CD8-positive, alpha-beta memory T cell (primary cell): Measurements from ENCODE around the gene PRM1. TPM values are rescaled to one million over a fixed set of nuclear protein-coding genes. Genes with fewer than 3 reads are reported as not detected.
A peak's percentile ranks its signal among the peaks of the same experiment; 100 is the strongest.

Experiments used
- CTCF ChIA-PET: fragments of 350-600 bp; sonication (Branson Sonifier 250); formaldehyde crosslinking; loops from one replicate; lab custom pipeline; 2021; ENCODE audit warnings: antibody characterized with exemption; lab: Charles Lee
- POLR2A ChIA-PET: fragments of 350-600 bp; sonication (Branson Sonifier 250); formaldehyde crosslinking; loops from one replicate; lab custom pipeline; 2021; ENCODE audit warnings: antibody characterized with exemption; lab: Charles Lee
- DNase-seq, 5 donors: peaks; one replicate each; pipeline versions ENCODE4 v3.0.0 to v3.0.0-alpha.2; 2020 to 2022; ENCODE audit warnings: mixed read lengths in 1 of 5
- H3K27ac ChIP-seq: one replicate; pipeline ENCODE4 v1.7.0; 2013; ENCODE audit warnings: low read depth, mild to moderate bottlenecking, low read length, moderate library complexity
- H3K27me3 ChIP-seq: 2 replicates; pipeline ENCODE4 v1.7.0; 2013; ENCODE audit warnings: low read length, mild to moderate bottlenecking; ENCODE audit not compliant: insufficient read depth, poor library complexity, severe bottlenecking
- H3K36me3 ChIP-seq: 2 replicates; pipeline ENCODE4 v1.7.0; 2013; ENCODE audit warnings: mild to moderate bottlenecking, low read length, moderate library complexity; ENCODE audit not compliant: insufficient read depth
- H3K4me1 ChIP-seq: 2 replicates; pipeline ENCODE4 v1.7.0; 2013; ENCODE audit warnings: mild to moderate bottlenecking, low read length, moderate library complexity; ENCODE audit not compliant: insufficient read depth
- H3K4me3 ChIP-seq: 2 replicates; pipeline ENCODE4 v1.7.0; 2013; ENCODE audit warnings: mild to moderate bottlenecking, low read length
- H3K9me3 ChIP-seq: 2 replicates; pipeline ENCODE4 v1.7.0; 2013; ENCODE audit warnings: mild to moderate bottlenecking, low read length
- H3K27ac Mint-ChIP-seq, 8 donors: one replicate each; pipeline ENCODE4 v1.8.0; 2020 to 2021; ENCODE audit warnings: mixed read lengths in 8 of 8, mild to moderate bottlenecking in 6 of 8, inconsistent platforms in 3 of 8, moderate library complexity in 3 of 8
- H3K27me3 Mint-ChIP-seq, 2 donors: one replicate each; pipeline ENCODE4 v1.8.0; 2020 to 2021; ENCODE audit warnings: mixed read lengths in 2 of 2, mild to moderate bottlenecking in 1 of 2, moderate library complexity in 1 of 2
- H3K36me3 Mint-ChIP-seq, 3 donors: one replicate each; pipeline ENCODE4 v1.8.0; 2020 to 2021; ENCODE audit warnings: mixed read lengths in 3 of 3, inconsistent platforms in 1 of 3, mild to moderate bottlenecking in 1 of 3
- H3K4me1 Mint-ChIP-seq, 3 donors: one replicate each; pipeline ENCODE4 v1.8.0; 2020 to 2021; ENCODE audit warnings: mixed read lengths in 3 of 3, inconsistent platforms in 1 of 3, mild to moderate bottlenecking in 1 of 3
- H3K4me3 Mint-ChIP-seq, 7 donors: one replicate each; pipeline ENCODE4 v1.8.0; 2020 to 2021; ENCODE audit warnings: mixed read lengths in 7 of 7, mild to moderate bottlenecking in 6 of 7, moderate library complexity in 4 of 7, inconsistent platforms in 2 of 7
- H3K9me3 Mint-ChIP-seq, 5 donors: one replicate each; pipeline ENCODE4 v1.8.0; 2020 to 2022; ENCODE audit warnings: mixed read lengths in 5 of 5, mild to moderate bottlenecking in 3 of 5, moderate library complexity in 2 of 5, inconsistent platforms in 1 of 5
- polyA plus RNA-seq: library from polyadenylated mRNA; unstranded; fragments of 300-500 nt; fragmentation: Illumina TruSeq; gene quantifications from one replicate; pipeline ENCODE4 v1.2.3, GENCODE V29; 2021
- total RNA-seq, 2 experiments: library from RNA; stranded (reverse); gene quantifications; one replicate each; pipeline ENCODE4 v1.2.3, GENCODE V29; 2021

The PRM1 gene
- total and polyA plus RNA-seq, 3 experiments from 2014 or later = not detected

DNA sequence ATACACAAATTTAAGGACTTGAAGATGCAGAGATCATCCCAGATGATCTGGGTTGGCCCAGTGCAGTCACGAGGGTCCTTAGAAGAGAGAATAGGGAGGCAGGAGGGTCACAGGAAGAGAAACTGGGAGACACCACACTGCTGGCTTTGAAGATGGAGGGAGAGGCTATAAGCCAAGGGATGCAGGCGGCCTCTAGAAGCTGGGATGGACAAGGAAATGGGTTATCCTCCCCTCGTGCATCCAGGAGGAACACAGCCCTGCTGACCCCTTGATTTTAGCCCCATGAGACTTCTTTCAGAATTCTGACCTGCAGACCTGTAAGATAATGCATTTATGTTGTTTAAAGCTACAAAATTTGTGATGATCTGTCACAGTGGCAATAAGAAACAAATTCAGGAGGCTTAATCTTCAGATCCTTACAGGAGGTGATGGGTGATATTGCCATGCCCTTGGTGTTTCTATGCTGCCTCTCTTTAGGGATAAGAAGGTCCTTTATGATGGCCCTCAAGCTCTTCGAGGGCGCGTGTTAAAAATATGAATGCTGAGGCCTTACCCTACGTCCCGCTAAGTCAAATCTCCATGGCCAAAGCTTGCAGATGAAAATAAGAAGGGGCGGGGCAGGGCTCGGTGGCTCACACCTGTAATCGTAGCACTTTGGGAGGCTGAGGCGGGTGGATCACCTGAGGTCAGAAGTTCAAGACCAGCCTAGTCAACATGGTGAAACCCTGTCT is 3.4 kb downstream of the PRM1 start:
- H3K4me1 ChIP-seq = no peaks in the 10 kb centered on the region
- no peaks in the 10 kb centered on the region for H3K4me1 Mint-ChIP-seq
- no peak overlapping the region for H3K27ac ChIP-seq
- CTCF ChIA-PET = interaction anchor here (1.3 kb wide), 1 partner anchor 16 kb away, joined by 3 read pairs; no protein-coding TSS in a partner anchor
- no peak overlapping the region for H3K27ac Mint-ChIP-seq
- POLR2A ChIA-PET = no interaction called here
- H3K9me3 Mint-ChIP-seq = no peaks in the 10 kb centered on the region
- no peak overlapping the region for H3K4me3 Mint-ChIP-seq
- no peak overlapping the region for H3K4me3 ChIP-seq
- no peak for DNase-seq
- H3K36me3 Mint-ChIP-seq = no peaks in the 10 kb centered on the region
- H3K9me3 ChIP-seq = no peaks in the 10 kb centered on the region
- H3K27me3 ChIP-seq = no peaks in the 10 kb centered on the region
- H3K27me3 Mint-ChIP-seq = peaks cover 7 to 9% of the 10 kb centered on the region in 2 donors
- no peaks in the 10 kb centered on the region for H3K36me3 ChIP-seq

DNA sequence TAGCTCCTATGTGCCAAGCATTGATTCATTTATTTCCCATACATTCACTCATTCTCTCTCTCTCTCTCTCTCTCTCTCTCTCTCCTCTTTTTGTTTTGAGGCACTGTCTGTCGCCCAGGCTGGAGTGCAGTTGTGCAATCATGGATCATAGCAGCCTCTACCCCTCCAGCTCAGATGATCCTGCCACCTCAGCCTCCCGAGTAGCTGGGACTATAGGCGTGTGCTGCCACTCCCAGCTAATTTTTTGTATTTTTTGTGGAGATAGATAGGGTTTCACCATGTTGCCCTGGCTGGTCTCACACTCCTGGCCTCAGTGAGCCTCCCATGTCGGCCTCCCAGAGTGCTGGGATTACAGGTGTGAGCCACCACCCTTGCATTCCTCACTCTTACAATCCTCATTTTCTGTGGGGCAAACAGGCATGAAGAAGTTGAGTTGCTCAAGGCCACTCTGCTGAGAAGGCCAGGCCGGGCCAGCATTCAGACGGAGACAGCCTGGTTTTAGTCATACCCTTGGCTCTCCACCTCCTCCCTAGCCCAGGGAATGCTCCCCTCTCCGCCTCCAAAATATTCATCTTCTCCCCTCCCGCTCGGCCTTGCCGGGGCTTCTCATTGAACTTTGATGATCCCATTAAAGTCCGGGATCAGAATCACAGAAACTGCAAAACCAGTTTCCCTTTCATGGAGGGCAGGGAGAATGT is 4.1 kb downstream of the PRM1 start:
- H3K27ac ChIP-seq = no peak overlapping the region
- no peaks in the 10 kb centered on the region for H3K27me3 ChIP-seq
- ChIA-PET POLR2A (no interaction called here), CTCF (interaction anchor here (1.3 kb wide), 2 partner anchors 17 to 19 kb away, joined by 3 read pairs; no protein-coding TSS in a partner anchor)
- no peaks in the 10 kb centered on the region for H3K36me3 ChIP-seq
- no peaks in the 10 kb centered on the region for H3K9me3 ChIP-seq
- no peaks in the 10 kb centered on the region for H3K4me1 ChIP-seq
- H3K4me3 ChIP-seq = no peak overlapping the region
- Mint-ChIP-seq H3K9me3 (no peaks in the 10 kb centered on the region), H3K27me3 (peaks cover 5 to 7% of the 10 kb centered on the region in 2 donors), H3K36me3 (no peaks in the 10 kb centered on the region), H3K4me3 (no peak overlapping the region), H3K4me1 (no peaks in the 10 kb centered on the region), H3K27ac (no peak overlapping the region)
- no peak for DNase-seq

DNA sequence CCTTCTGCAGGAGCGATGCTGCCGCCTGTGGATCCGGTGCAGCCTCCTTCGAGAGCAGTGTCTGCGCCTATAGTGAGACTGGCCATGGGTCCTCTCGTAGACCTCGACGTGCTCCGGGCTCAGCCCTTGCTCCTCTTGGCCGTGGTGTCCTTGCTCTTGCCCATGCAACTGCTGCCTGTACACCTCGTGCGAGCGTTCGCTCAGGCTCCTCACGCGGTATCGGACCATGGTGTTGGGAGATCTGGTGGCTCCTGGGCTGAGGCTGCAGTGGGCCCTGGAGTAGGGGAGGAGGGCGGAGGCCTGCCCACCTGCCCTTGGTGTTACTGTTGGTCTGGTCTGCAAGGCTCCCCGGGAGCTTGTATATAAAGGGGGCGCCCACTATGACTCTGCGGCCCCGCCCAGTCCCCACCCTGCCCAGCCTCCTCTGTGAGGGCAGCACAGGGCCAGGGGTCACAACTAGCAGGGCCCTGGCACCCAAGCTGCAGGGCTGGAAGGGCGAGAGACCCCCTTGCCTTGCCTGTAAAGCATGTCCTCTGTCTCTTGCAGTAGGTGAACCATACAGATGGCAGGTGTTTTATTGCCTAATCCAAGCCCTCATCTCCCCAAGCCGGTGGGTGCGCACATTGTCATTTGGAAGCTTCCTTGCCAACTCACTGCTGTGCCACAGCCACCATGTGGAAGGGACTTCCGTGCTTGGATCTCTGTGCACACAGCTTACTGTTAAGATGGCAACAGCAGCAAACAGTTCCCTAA is 4.8 kb downstream of the PRM1 start, which contains the start of gene PRM2:
Gene PRM2 (minus strand): TSS at position 338 of the 753 bp plus-strand sequence. CDS start 110 bp downstream, at position 228.
- no peak for DNase-seq
- Histone ChIP-seq H3K9me3 (no peaks in the 10 kb centered on the region), H3K4me1 (no peaks in the 10 kb centered on the region), H3K27me3 (no peaks in the 10 kb centered on the region), H3K27ac (no peak within 1 kb of the TSS), H3K4me3 (no peak within 1 kb of the TSS), H3K36me3 (no peaks in the 10 kb centered on the region)
- Mint-ChIP-seq H3K27ac (no peak within 1 kb of the TSS), H3K4me3 (no peak within 1 kb of the TSS), H3K27me3 (peaks cover 4 to 5% of the 10 kb centered on the region in 2 donors), H3K4me1 (no peaks in the 10 kb centered on the region), H3K36me3 (no peaks in the 10 kb centered on the region), H3K9me3 (no peaks in the 10 kb centered on the region)
- CTCF ChIA-PET = interaction anchor here (1.3 kb wide), 2 partner anchors 18 kb away, joined by 3 read pairs; no protein-coding TSS in a partner anchor
- POLR2A ChIA-PET = no interaction called here

GRCh38 chr16:11274964-11275363 is 6.2 kb downstream of the PRM1 start:
- DNase-seq = no peak
- Mint-ChIP-seq H3K9me3 (no peaks in the 10 kb centered on the region), H3K36me3 (no peaks in the 10 kb centered on the region), H3K27ac (no peak overlapping the region), H3K4me1 (no peaks in the 10 kb centered on the region), H3K27me3 (peaks cover 5 to 6% of the 10 kb centered on the region in 2 donors), H3K4me3 (no peak overlapping the region)
- H3K9me3 ChIP-seq = no peaks in the 10 kb centered on the region
- ChIA-PET CTCF (no interaction called here), POLR2A (no interaction called here)
- H3K27ac ChIP-seq = no peak overlapping the region
- no peaks in the 10 kb centered on the region for H3K27me3 ChIP-seq
- H3K4me3 ChIP-seq = no peak overlapping the region
- H3K36me3 ChIP-seq = no peaks in the 10 kb centered on the region
- no peaks in the 10 kb centered on the region for H3K4me1 ChIP-seq

DNA sequence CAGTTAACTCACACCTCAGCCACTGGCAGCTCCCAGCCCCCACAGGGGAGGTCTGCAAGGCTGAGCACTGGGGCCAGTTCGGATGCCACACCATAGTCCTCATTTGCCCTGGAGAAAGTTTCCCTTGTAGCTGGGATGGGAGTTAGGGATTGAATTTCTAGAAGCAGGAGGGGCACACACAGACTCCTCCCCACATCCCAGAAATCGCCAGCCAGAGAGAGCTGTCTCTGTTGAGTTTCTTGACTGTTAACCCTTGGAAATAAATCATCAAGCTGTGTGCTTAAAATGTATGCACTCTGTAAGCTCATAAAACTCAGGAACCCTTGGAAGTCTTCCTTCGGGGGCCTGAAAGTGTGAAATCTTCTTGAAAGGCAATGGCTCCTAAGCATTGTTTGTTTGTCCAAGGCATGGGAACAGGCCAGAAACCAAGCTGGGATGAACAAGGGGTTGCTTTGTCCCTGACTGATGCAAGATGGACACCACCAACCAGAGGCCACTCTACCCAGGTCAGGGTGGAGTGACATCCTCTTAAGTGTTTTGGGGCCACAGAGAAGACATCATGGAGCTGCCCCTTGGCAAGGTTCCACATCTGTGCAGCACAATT is 7.3 kb downstream of the PRM1 start:
- no peak overlapping the region for H3K27ac ChIP-seq
- no peak for DNase-seq
- Mint-ChIP-seq H3K36me3 (no peaks in the 10 kb centered on the region), H3K4me1 (no peaks in the 10 kb centered on the region), H3K4me3 (no peak overlapping the region), H3K27me3 (peaks cover 5 to 6% of the 10 kb centered on the region in 2 donors), H3K27ac (peak overlapping the region in 1 of 8 donors; percentile 29), H3K9me3 (no peaks in the 10 kb centered on the region)
- H3K9me3 ChIP-seq = no peaks in the 10 kb centered on the region
- POLR2A ChIA-PET = no interaction called here
- no peak overlapping the region for H3K4me3 ChIP-seq
- CTCF ChIA-PET = interaction anchor here (1.1 to 1.2 kb wide), 2 partner anchors 15 to 18 kb away, joined by 3 to 4 read pairs; partner anchors contain the start of gene SOCS1
- no peaks in the 10 kb centered on the region for H3K27me3 ChIP-seq
- H3K36me3 ChIP-seq = no peaks in the 10 kb centered on the region
- no peaks in the 10 kb centered on the region for H3K4me1 ChIP-seq

DNA sequence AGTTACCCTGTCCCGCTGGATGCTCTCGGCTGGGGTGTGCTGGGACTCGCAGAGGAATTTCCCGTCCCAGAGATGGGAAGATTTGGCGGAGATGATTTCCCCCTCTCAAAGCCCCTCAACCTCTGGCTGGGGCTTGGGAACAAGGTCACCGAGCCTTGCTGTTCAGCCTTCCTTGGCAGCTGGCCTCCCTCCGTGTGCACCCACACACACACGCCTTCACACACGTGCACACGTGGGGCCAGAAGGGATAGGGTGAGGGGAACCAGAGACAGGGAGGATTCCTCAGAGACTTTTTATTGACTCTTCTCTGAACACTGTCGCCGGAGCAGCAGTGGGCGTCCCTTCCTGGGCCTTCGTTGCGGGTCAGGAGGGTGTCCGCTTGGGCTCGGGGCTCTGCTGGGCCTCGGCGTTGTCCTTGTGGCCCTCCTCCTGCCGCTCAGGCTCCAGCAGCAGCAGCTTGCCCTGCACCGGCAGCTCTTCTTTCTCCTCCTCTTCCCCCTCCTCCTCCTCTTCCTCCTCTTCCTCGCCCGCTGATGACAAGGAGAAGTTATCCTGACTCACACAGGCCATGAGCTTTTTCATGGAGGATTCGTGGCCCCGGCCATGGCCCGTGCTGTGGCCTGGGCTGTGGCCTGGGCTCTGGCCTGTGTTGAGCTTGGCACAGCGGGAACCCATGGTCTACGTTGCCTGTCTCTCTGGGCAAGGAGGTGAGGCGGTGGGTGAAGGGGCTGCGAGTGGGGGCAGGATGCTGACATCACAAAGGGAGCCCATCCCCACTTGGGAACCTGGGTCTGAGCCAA is 8.0 kb downstream of the PRM1 start, which contains the start of gene PRM3:
Gene PRM3 (minus strand): TSS at position 709 of the 800 bp plus-strand sequence. CDS start 34 bp downstream, at position 675.
- Mint-ChIP-seq H3K4me3 (no peak within 1 kb of the TSS), H3K4me1 (no peaks in the 10 kb centered on the region), H3K36me3 (no peaks in the 10 kb centered on the region), H3K9me3 (no peaks in the 10 kb centered on the region), H3K27ac (peak within 1 kb of the TSS in 1 of 8 donors; percentile 29), H3K27me3 (peaks cover 5 to 6% of the 10 kb centered on the region in 2 donors)
- DNase-seq = no peak
- no peaks in the 10 kb centered on the region for H3K4me1 ChIP-seq
- H3K9me3 ChIP-seq = no peaks in the 10 kb centered on the region
- ChIA-PET POLR2A (no interaction called here), CTCF (interaction anchor here (1.1 to 1.6 kb wide), 4 partner anchors 11 to 309 kb away, joined by 3 to 6 read pairs (median 4); partner anchors contain the start of gene SOCS1)
- H3K27me3 ChIP-seq = no peaks in the 10 kb centered on the region
- no peak within 1 kb of the TSS for H3K27ac ChIP-seq
- H3K36me3 ChIP-seq = no peaks in the 10 kb centered on the region
- no peak within 1 kb of the TSS for H3K4me3 ChIP-seq

DNA sequence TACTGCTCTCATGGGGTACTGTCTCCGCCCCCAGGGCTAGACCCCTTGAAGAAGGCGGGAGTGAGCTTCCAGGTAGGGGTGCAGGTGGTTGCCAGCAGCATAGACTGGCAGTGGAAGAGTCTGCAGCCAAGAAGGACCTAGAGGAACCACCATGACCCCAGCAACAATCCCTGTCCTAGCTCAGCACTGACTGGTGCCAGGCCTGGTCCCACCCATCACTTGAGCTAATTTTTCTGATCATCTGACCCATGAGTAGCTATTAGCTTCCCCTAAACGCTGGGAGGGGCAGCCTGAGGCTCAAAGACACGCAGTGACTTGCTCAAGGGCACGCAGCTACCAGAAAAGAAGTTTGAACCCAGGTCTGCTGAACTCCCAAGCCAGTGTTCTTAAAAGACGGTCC is 8.6 kb downstream of the PRM1 start:
- Mint-ChIP-seq H3K36me3 (no peaks in the 10 kb centered on the region), H3K9me3 (no peaks in the 10 kb centered on the region), H3K4me1 (no peaks in the 10 kb centered on the region), H3K27me3 (peaks cover 4 to 5% of the 10 kb centered on the region in 2 donors), H3K4me3 (no peak overlapping the region), H3K27ac (no peak overlapping the region)
- ChIA-PET POLR2A (no interaction called here), CTCF (interaction anchor here (1.4 to 1.6 kb wide), 2 partner anchors 10 to 308 kb away, joined by 3 to 6 read pairs; no protein-coding TSS in a partner anchor)
- Histone ChIP-seq H3K27ac (no peak overlapping the region), H3K4me3 (no peak overlapping the region), H3K9me3 (no peaks in the 10 kb centered on the region), H3K36me3 (no peaks in the 10 kb centered on the region), H3K27me3 (no peaks in the 10 kb centered on the region), H3K4me1 (no peaks in the 10 kb centered on the region)
- DNase-seq = no peak
